ENCODE results near the gene B3GALT2.
"Not testable (repeated sequence)": the region's sequence is repeated elsewhere in the genome, so short reads cannot be mapped to it uniquely, and the experiment has no call there.

B3GALT2 gene

GRCh38 chr1:193185901-193186731 is at the start of gene B3GALT2:
B3GALT2 (minus strand) TSS chr1:193186613; CDS start chr1:193181562, 5,051 bp downstream.
- DNase-seq (ENCODE audit: low read depth in 2 of 2): peak; percentile 54 to 62

GRCh38 chr1:193234530-193234929 is 48.1 kb upstream of the B3GALT2 start:
- DNase-seq (ENCODE audit: low read depth in 2 of 2): peak in 1 of 2 donors; percentile 18
- no peak overlapping the region for H3K4me3 ChIP-seq (replicated peaks in 1 of 2; ENCODE audit: low read depth in 2 of 2, low read length in 2 of 2)
- no peak for TF ChIP-seq CTCF (IDR thresholded peaks at IDR 0.05; ENCODE audit: low read depth, low read length)

More at GRCh38 chr1:193185901-193186731, at the start of gene B3GALT2:
- TF ChIP-seq CTCF (IDR thresholded peaks at IDR 0.05; ENCODE audit: low read depth, low read length): no peak
- peak within 1 kb of the TSS; percentile 29 to 50 for H3K4me3 ChIP-seq (replicated peaks in 1 of 2; ENCODE audit: low read depth in 2 of 2, low read length in 2 of 2)

- H3K4me3 ChIP-seq (replicated peaks in 1 of 2; ENCODE audit: low read depth in 2 of 2, low read length in 2 of 2); DNase-seq (ENCODE audit: low read depth in 2 of 2): not testable (repeated sequence)
Observed at GRCh38 chr1:193231146-193231545, 44.7 kb upstream of the B3GALT2 start.

- DNase-seq (ENCODE audit: low read depth in 2 of 2): peak in 1 of 2 donors; percentile 20
- no peak overlapping the region for H3K4me3 ChIP-seq (replicated peaks in 1 of 2; ENCODE audit: low read depth in 2 of 2, low read length in 2 of 2)
- no peak for TF ChIP-seq CTCF (IDR thresholded peaks at IDR 0.05; ENCODE audit: low read depth, low read length)
Observed at GRCh38 chr1:193229136-193229535, 42.7 kb upstream of the B3GALT2 start.

GRCh38 chr1:193222056-193222615 is 35.7 kb upstream of the B3GALT2 start:
- no peak overlapping the region for H3K4me3 ChIP-seq (replicated peaks in 1 of 2; ENCODE audit: low read depth in 2 of 2, low read length in 2 of 2)
- peak in 1 of 2 donors; percentile 53 for DNase-seq (ENCODE audit: low read depth in 2 of 2)
- no peak for TF ChIP-seq CTCF (IDR thresholded peaks at IDR 0.05; ENCODE audit: low read depth, low read length)

- no peak overlapping the region for H3K4me3 ChIP-seq (replicated peaks in 1 of 2; ENCODE audit: low read depth in 2 of 2, low read length in 2 of 2)
- TF ChIP-seq CTCF (IDR thresholded peaks at IDR 0.05; ENCODE audit: low read depth, low read length): no peak
- DNase-seq (ENCODE audit: low read depth in 2 of 2): peak in 1 of 2 donors; percentile 8
Observed at GRCh38 chr1:193221651-193222050, 35.2 kb upstream of the B3GALT2 start.

- H3K4me3 ChIP-seq (replicated peaks in 1 of 2; ENCODE audit: low read depth in 2 of 2, low read length in 2 of 2): no peak overlapping the region
- DNase-seq (ENCODE audit: low read depth in 2 of 2): no peak
- TF ChIP-seq CTCF (IDR thresholded peaks at IDR 0.05; ENCODE audit: low read depth, low read length): no peak
Observed at GRCh38 chr1:193219391-193219790, 33.0 kb upstream of the B3GALT2 start.
